ENCODE data around the gene CAPZA1.

The CAPZA1 gene

GRCh38 chr1:112714313-112715263 lies 95.0 kb downstream of the CAPZA1 start (continued):
- TF ChIP-seq PRDM4 (tag by site-specific recombination; IDR thresholded peaks at IDR 0.05) (no peak), OSR2 (tag by site-specific recombination; IDR thresholded peaks at IDR 0.05) (no peak), ZNF596 (tag by site-specific recombination; IDR thresholded peaks at IDR 0.05) (no peak), ZNF26 (tag by site-specific recombination; IDR thresholded peaks at IDR 0.05) (no peak), HOXD13 (CRISPR knock-in tag; IDR thresholded peaks at IDR 0.05; ENCODE audit: borderline replicate concordance) (no peak), ZNF600 (tag by site-specific recombination; IDR thresholded peaks at IDR 0.05) (peak; percentile 67), ZNF423 (tag by site-specific recombination; IDR thresholded peaks at IDR 0.05) (peak; percentile 49; the same call in 1 of the 2 replicates), ZNF585B (tag by site-specific recombination; IDR thresholded peaks at IDR 0.05) (no peak), ZBTB10 (tag by site-specific recombination; IDR thresholded peaks at IDR 0.05) (peak; percentile 72; the same call in 1 of the 2 replicates), ZNF266 (tag by site-specific recombination; IDR thresholded peaks at IDR 0.05; ENCODE audit: low read depth) (no peak), ZNF776 (tag by site-specific recombination; IDR thresholded peaks at IDR 0.05; ENCODE audit: borderline replicate concordance) (no peak), ZNF473 (tag by site-specific recombination; IDR thresholded peaks at IDR 0.05) (no peak), ZNF76 (tag by site-specific recombination; IDR thresholded peaks at IDR 0.05; ENCODE audit: borderline replicate concordance, low read depth) (no peak), ZBTB6 (tag by site-specific recombination; IDR thresholded peaks at IDR 0.05) (0 out of 2 replicates have a peak, but pooled peaks have one; percentile 33), KLF17 (tag by site-specific recombination; IDR thresholded peaks at IDR 0.05) (no peak), ZFP3 (tag by site-specific recombination; IDR thresholded peaks at IDR 0.05; ENCODE audit: low read depth) (no peak), ZBTB1 (tag by site-specific recombination; IDR thresholded peaks at IDR 0.05) (no peak), ZBTB48 (tag by site-specific recombination; IDR thresholded peaks at IDR 0.05) (0 out of 2 replicates have a peak, but pooled peaks have one; percentile 9), ZNF132 (tag by site-specific recombination; IDR thresholded peaks at IDR 0.05; ENCODE audit: borderline replicate concordance) (no peak), ZNF18 (tag by site-specific recombination; IDR thresholded peaks at IDR 0.05) (no peak), SP7 (tag by site-specific recombination; IDR thresholded peaks at IDR 0.05) (no peak), ZNF549 (tag by site-specific recombination; IDR thresholded peaks at IDR 0.05) (no peak), ZNF354C (tag by site-specific recombination; IDR thresholded peaks at IDR 0.05; ENCODE audit: borderline replicate concordance, low read depth) (no peak), ZNF621 (tag by site-specific recombination; IDR thresholded peaks at IDR 0.05) (no peak), ZNF324 (tag by site-specific recombination; IDR thresholded peaks at IDR 0.05) (no peak), ZNF426 (tag by site-specific recombination; IDR thresholded peaks at IDR 0.05) (no peak), SCRT1 (tag by site-specific recombination; IDR thresholded peaks at IDR 0.05; ENCODE audit: borderline replicate concordance) (no peak)

All from HEK293 (cell line).